Bone marrow (tissue), 2 donors: ENCODE data around the gene TMEM60.
"Not testable (repeated sequence)": the region's sequence is repeated elsewhere in the genome, so short reads cannot be mapped to it uniquely, and the experiment has no call there.

Experiments
- DNase-seq, 2 donors: peaks; one replicate each; lab custom pipeline; 2025; lab: John Stamatoyannopoulos, UW

TMEM60 gene

GRCh38 chr7:77811516-77812289 is 13.5 kb upstream of the TMEM60 start:
- DNase-seq: no peak

- DNase-seq: no peak
Observed at GRCh38 chr7:77808517-77808916, 10.3 kb upstream of the TMEM60 start.

- DNase-seq: no peak
Observed at GRCh38 chr7:77806425-77806824, 8.2 kb upstream of the TMEM60 start.

- peak in 1 of 2 donors; percentile 64 for DNase-seq
Observed at GRCh38 chr7:77802557-77803405, 4.5 kb upstream of the TMEM60 start.

- no peak for DNase-seq
Observed at GRCh38 chr7:77800730-77801129, 2.5 kb upstream of the TMEM60 start.

GRCh38 chr7:77800158-77800557 is 1.9 kb upstream of the TMEM60 start:
- DNase-seq: peak in 1 of 2 donors; percentile 12

GRCh38 chr7:77799078-77799964 is 1.1 kb upstream of the TMEM60 start:
- peak; percentile 22 to 24 for DNase-seq

GRCh38 chr7:77797734-77798393 is 370 bp downstream of the TMEM60 start:
- DNase-seq: no peak

GRCh38 chr7:77796960-77797359 is 1.3 kb downstream of the TMEM60 start:
- no peak for DNase-seq

- DNase-seq: no peak
Observed at GRCh38 chr7:77796109-77796508, 2.1 kb downstream of the TMEM60 start.

GRCh38 chr7:77794000-77794399 is 4.2 kb downstream of the TMEM60 start:
- no peak for DNase-seq

GRCh38 chr7:77791956-77792355 is 6.3 kb downstream of the TMEM60 start:
- no peak for DNase-seq

- no peak for DNase-seq
Observed at GRCh38 chr7:77791336-77791735, 6.9 kb downstream of the TMEM60 start.

- DNase-seq: no peak
Observed at GRCh38 chr7:77788327-77788902, 9.8 kb downstream of the TMEM60 start.

GRCh38 chr7:77786741-77787140 is 11.5 kb downstream of the TMEM60 start:
- no peak for DNase-seq

GRCh38 chr7:77786018-77786417 is 12.2 kb downstream of the TMEM60 start:
- no peak for DNase-seq

- DNase-seq: not testable (repeated sequence)
Observed at GRCh38 chr7:77784426-77784825, 13.8 kb downstream of the TMEM60 start.

GRCh38 chr7:77783545-77783944 is 14.7 kb downstream of the TMEM60 start:
- DNase-seq: no peak

- no peak for DNase-seq
Observed at GRCh38 chr7:77783111-77783510, 15.1 kb downstream of the TMEM60 start.

- no peak for DNase-seq
Observed at GRCh38 chr7:77782383-77782782, 15.9 kb downstream of the TMEM60 start.

GRCh38 chr7:77778535-77778934 is 19.7 kb downstream of the TMEM60 start:
- no peak for DNase-seq
